ENCODE data around the gene CYP24A1. TPM values are rescaled to one million over a fixed set of nuclear protein-coding genes. Genes with fewer than 3 reads are reported as not detected.

CYP24A1 gene
- total and polyA plus RNA-seq, 2 donors (not counting 1 experiment from before 2014, with no cell fraction given), result not detected

DNA sequence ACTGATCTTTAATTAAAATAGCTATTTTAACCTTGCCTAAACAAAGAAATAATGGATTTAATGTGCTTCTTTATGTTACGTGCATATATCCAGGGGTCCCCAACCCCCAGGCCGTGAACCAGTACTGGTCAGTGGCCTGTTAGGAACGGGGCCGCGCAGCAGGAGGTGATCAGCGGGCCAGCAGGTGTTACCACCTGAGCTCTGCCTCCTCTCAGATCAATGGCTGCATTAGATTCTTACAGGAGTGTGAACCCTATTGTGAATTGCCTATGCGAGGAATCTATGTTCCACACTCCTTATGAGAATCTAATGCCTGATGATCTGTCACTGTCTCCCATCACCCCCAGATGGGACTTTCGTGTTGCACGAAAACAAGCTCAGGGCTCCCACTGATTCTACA lies 8.8 kb downstream of the CYP24A1 start:
- Mint-ChIP-seq H3K9me3 (ENCODE audit: insufficient read depth) (no peaks in the 10 kb centered on the region), H3K4me1 (no peaks in the 10 kb centered on the region), H3K27ac (no peak overlapping the region), H3K27me3 (peaks cover 42% of the 10 kb centered on the region), H3K4me3 (no peak overlapping the region)
- Histone ChIP-seq H3K4me1 (ENCODE audit: control insufficient read depth in 2 of 2, insufficient read depth in 2 of 2, low read length in 2 of 2) (no peaks in the 10 kb centered on the region), H3K9me3 (ENCODE audit: control extremely low read depth in 1 of 3, control insufficient read depth in 2 of 3, insufficient read depth in 1 of 3, low read length in 2 of 3) (peaks cover 0 to 4% (median 0%) of the 10 kb centered on the region in 3 donors), H4K20me1 (ENCODE audit: control insufficient read depth, insufficient read depth, low read length, poor library complexity, severe bottlenecking) (no peaks in the 10 kb centered on the region), H3K4me3 (ENCODE audit: control extremely low read depth in 1 of 5, extremely low read depth in 1 of 5, insufficient read depth in 1 of 5, low read depth in 2 of 5, low read length in 4 of 5) (no peak overlapping the region), H3K27ac (ENCODE audit: low read length in 2 of 2) (no peak overlapping the region), H3K79me2 (ENCODE audit: control insufficient read depth, insufficient read depth, low read length) (no peaks in the 10 kb centered on the region), H3K27me3 (replicated peaks in 1 of 4; ENCODE audit: control extremely low read depth in 1 of 4, control insufficient read depth in 3 of 4, insufficient read depth in 4 of 4, low read length in 3 of 4) (peaks cover 0 to 20% (median 5%) of the 10 kb centered on the region in 4 experiments), H3K9ac (ENCODE audit: low read length) (no peak overlapping the region), H2AFZ (ENCODE audit: insufficient read depth, low read depth, low read length, poor library complexity, severe bottlenecking) (no peak overlapping the region), H3K36me3 (replicated peaks in 1 of 2; ENCODE audit: control extremely low read depth in 1 of 2, control insufficient read depth in 1 of 2, extremely low read depth in 1 of 2, insufficient read depth in 2 of 2, low read length in 1 of 2) (no peaks in the 10 kb centered on the region), H3K4me2 (replicated peaks; ENCODE audit: low read depth, low read length, poor library complexity, severe bottlenecking) (no peak overlapping the region)
- intact Hi-C loops (cut with micrococcal nuclease), result no loop called here
- no peak for TF ChIP-seq EZH2 (IDR thresholded peaks at IDR 0.05; ENCODE audit: borderline replicate concordance, insufficient read depth, low read depth, low read length, poor library complexity, severe bottlenecking)
- TF ChIP-seq, protein P1, sequence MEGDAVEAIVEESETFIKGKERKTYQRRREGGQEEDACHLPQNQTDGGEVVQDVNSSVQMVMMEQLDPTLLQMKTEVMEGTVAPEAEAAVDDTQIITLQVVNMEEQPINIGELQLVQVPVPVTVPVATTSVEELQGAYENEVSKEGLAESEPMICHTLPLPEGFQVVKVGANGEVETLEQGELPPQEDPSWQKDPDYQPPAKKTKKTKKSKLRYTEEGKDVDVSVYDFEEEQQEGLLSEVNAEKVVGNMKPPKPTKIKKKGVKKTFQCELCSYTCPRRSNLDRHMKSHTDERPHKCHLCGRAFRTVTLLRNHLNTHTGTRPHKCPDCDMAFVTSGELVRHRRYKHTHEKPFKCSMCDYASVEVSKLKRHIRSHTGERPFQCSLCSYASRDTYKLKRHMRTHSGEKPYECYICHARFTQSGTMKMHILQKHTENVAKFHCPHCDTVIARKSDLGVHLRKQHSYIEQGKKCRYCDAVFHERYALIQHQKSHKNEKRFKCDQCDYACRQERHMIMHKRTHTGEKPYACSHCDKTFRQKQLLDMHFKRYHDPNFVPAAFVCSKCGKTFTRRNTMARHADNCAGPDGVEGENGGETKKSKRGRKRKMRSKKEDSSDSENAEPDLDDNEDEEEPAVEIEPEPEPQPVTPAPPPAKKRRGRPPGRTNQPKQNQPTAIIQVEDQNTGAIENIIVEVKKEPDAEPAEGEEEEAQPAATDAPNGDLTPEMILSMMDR (IDR thresholded peaks at IDR 0.05), result no peak
- no peak for DNase-seq
- POLR2A ChIA-PET, result interaction anchor here (0.7 kb wide), 1 partner anchor 28 kb away, joined by 3 read pairs; no protein-coding TSS in a partner anchor
- 96% methylated on average over 5 of the region's 9 CpGs for WGBS (ENCODE audit: insufficient coverage)
- CTCF ChIA-PET, result no interaction called here
- no peak for ATAC-seq (ENCODE audit: low read depth)

DNA sequence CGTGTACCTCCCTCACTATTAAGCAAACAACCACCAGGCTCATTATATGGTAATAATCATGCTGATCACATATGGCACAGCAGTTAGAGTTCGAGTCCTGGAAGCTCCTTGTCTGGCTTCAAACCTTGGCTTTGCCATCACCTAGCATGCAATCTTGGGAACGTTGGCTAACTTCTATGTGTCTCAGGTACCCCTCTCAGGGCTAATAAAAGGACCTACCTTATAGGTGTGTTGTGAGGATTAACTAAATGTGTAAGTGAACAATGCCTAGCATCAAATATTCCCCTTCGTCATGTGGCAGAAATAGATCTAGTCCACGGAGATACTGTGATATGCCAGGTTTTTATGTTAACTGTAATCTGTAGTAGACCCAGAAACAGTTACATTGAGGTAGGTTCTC lies 10.4 kb downstream of the CYP24A1 start:
- Histone ChIP-seq H3K9me3 (ENCODE audit: control extremely low read depth in 1 of 3, control insufficient read depth in 2 of 3, insufficient read depth in 1 of 3, low read length in 2 of 3) (no peaks in the 10 kb centered on the region), H2AFZ (ENCODE audit: insufficient read depth, low read depth, low read length, poor library complexity, severe bottlenecking) (no peak overlapping the region), H3K27me3 (replicated peaks in 1 of 4; ENCODE audit: control extremely low read depth in 1 of 4, control insufficient read depth in 3 of 4, insufficient read depth in 4 of 4, low read length in 3 of 4) (peaks cover 0 to 20% (median 5%) of the 10 kb centered on the region in 4 experiments), H3K36me3 (replicated peaks in 1 of 2; ENCODE audit: control extremely low read depth in 1 of 2, control insufficient read depth in 1 of 2, extremely low read depth in 1 of 2, insufficient read depth in 2 of 2, low read length in 1 of 2) (no peaks in the 10 kb centered on the region), H3K4me1 (ENCODE audit: control insufficient read depth in 2 of 2, insufficient read depth in 2 of 2, low read length in 2 of 2) (no peaks in the 10 kb centered on the region), H3K27ac (ENCODE audit: low read length in 2 of 2) (no peak overlapping the region), H3K4me2 (replicated peaks; ENCODE audit: low read depth, low read length, poor library complexity, severe bottlenecking) (no peak overlapping the region), H3K9ac (ENCODE audit: low read length) (no peak overlapping the region), H4K20me1 (ENCODE audit: control insufficient read depth, insufficient read depth, low read length, poor library complexity, severe bottlenecking) (no peaks in the 10 kb centered on the region), H3K79me2 (ENCODE audit: control insufficient read depth, insufficient read depth, low read length) (no peaks in the 10 kb centered on the region), H3K4me3 (ENCODE audit: control extremely low read depth in 1 of 5, extremely low read depth in 1 of 5, insufficient read depth in 1 of 5, low read depth in 2 of 5, low read length in 4 of 5) (no peak overlapping the region)
- Mint-ChIP-seq H3K27ac (no peak overlapping the region), H3K4me3 (no peak overlapping the region), H3K27me3 (peaks cover 27% of the 10 kb centered on the region), H3K4me1 (no peaks in the 10 kb centered on the region), H3K9me3 (ENCODE audit: insufficient read depth) (no peaks in the 10 kb centered on the region)
- DNase-seq (no peak), ATAC-seq (ENCODE audit: low read depth) (no peak)
- ChIA-PET POLR2A (no interaction called here), CTCF (no interaction called here)
- WGBS (ENCODE audit: insufficient coverage), result 60% methylated on average over 2 of the region's 5 CpGs
- intact Hi-C loops (cut with micrococcal nuclease), result no loop called here
- no peak for TF ChIP-seq EZH2 (IDR thresholded peaks at IDR 0.05; ENCODE audit: borderline replicate concordance, insufficient read depth, low read depth, low read length, poor library complexity, severe bottlenecking)
- TF ChIP-seq, protein P1 (IDR thresholded peaks at IDR 0.05), result no peak

Data from B cell (primary cell).